Measurements from ENCODE around the gene CFTR.
"Not testable (repeated sequence)": the region's sequence is repeated elsewhere in the genome, so short reads cannot be mapped to it uniquely, and the experiment has no call there.

CFTR gene

GRCh38 chr7:117698018-117698417, 218.2 kb downstream of the CFTR start:
- DNase-seq = no peak

- no peak for DNase-seq
These were observed 224.2 kb downstream of the CFTR start for GRCh38 chr7:117704063-117704462.

GRCh38 chr7:117705630-117706029, 225.8 kb downstream of the CFTR start:
- DNase-seq = no peak

GRCh38 chr7:117706210-117706609, 226.4 kb downstream of the CFTR start:
- no peak for DNase-seq

- DNase-seq = no peak
These were observed 227.3 kb downstream of the CFTR start for GRCh38 chr7:117707080-117707479.

GRCh38 chr7:117708173-117708572, 228.3 kb downstream of the CFTR start:
- DNase-seq = not testable (repeated sequence)

- DNase-seq = no peak
These were observed 231.7 kb downstream of the CFTR start for GRCh38 chr7:117711556-117711955.

GRCh38 chr7:117715784-117716445, 236.1 kb downstream of the CFTR start:
- DNase-seq = no peak

- DNase-seq = no peak
These were observed 237.0 kb downstream of the CFTR start for GRCh38 chr7:117716707-117717299.

- no peak for DNase-seq
These were observed 237.5 kb downstream of the CFTR start for GRCh38 chr7:117717357-117717756.
